ENCODE results near the gene MZF1.

GRCh38 chr19:58535857-58536256 is 37.3 kb downstream of the MZF1 start:
- no peak for TF ChIP-seq CTCF (IDR thresholded peaks at IDR 0.05)
- TF ChIP-seq POLR2A (IDR thresholded peaks at IDR 0.05): no peak
